Astrocyte (in vitro differentiated cells and primary cell): ENCODE results near the gene INPP5K.

Experiments used
- CTCF ChIP-seq: IDR thresholded peaks from 2 replicates; pipeline ENCODE4 v1.5.1; 2011; ENCODE audit warnings: low read depth, mild to moderate bottlenecking, inconsistent platforms, low read length, moderate library complexity; ENCODE audit not compliant: insufficient read depth
- EZH2 ChIP-seq: IDR thresholded peaks from 2 replicates; pipeline ENCODE4 v1.6.1; 2012; ENCODE audit warnings: mild to moderate bottlenecking, low read length, inconsistent platforms; ENCODE audit not compliant: insufficient read depth

GRCh38 chr17:1498869-1499268 is 17.5 kb downstream of the INPP5K start:
- TF ChIP-seq CTCF (no peak), EZH2 (no peak)
